ENCODE results near the gene CCDC179.

Gene CCDC179

GRCh38 chr11:22828373-22828772, 31.9 kb downstream of the CCDC179 start:
- DNase-seq, result no peak
- TF ChIP-seq CTCF (IDR thresholded peaks at IDR 0.05; ENCODE audit: low read depth, low read length), result no peak

GRCh38 chr11:22822203-22822602, 38.1 kb downstream of the CCDC179 start:
- no peaks in the 10 kb centered on the region for H3K27me3 ChIP-seq
- DNase-seq, result no peak
- no peaks in the 10 kb centered on the region for H3K9me3 ChIP-seq
- no peaks in the 10 kb centered on the region for H3K36me3 ChIP-seq
- TF ChIP-seq CTCF (IDR thresholded peaks at IDR 0.05; ENCODE audit: low read depth, low read length), result no peak
- H3K4me3 ChIP-seq (ENCODE audit: low read depth, low read length), result no peak overlapping the region
- no peaks in the 10 kb centered on the region for H3K4me1 ChIP-seq

More at GRCh38 chr11:22828373-22828772, 31.9 kb downstream of the CCDC179 start:
- Histone ChIP-seq H3K27me3 (no peaks in the 10 kb centered on the region), H3K9me3 (no peaks in the 10 kb centered on the region), H3K4me3 (ENCODE audit: low read depth, low read length) (peak overlapping the region; percentile 80), H3K36me3 (no peaks in the 10 kb centered on the region), H3K4me1 (no peaks in the 10 kb centered on the region)

GRCh38 chr11:22809893-22810292, 50.4 kb downstream of the CCDC179 start:
- no peak for TF ChIP-seq CTCF (IDR thresholded peaks at IDR 0.05; ENCODE audit: low read depth, low read length)
- H3K36me3 ChIP-seq, result no peaks in the 10 kb centered on the region

GRCh38 chr11:22808571-22809197, 51.6 kb downstream of the CCDC179 start:
- no peaks in the 10 kb centered on the region for H3K27me3 ChIP-seq
- H3K4me3 ChIP-seq (ENCODE audit: low read depth, low read length), result no peak overlapping the region
- H3K4me1 ChIP-seq, result no peaks in the 10 kb centered on the region
- no peaks in the 10 kb centered on the region for H3K36me3 ChIP-seq
- no peak for DNase-seq
- H3K9me3 ChIP-seq, result no peaks in the 10 kb centered on the region
- no peak for TF ChIP-seq CTCF (IDR thresholded peaks at IDR 0.05; ENCODE audit: low read depth, low read length)

More at GRCh38 chr11:22809893-22810292, 50.4 kb downstream of the CCDC179 start:
- no peak for DNase-seq
- no peaks in the 10 kb centered on the region for H3K9me3 ChIP-seq
- no peaks in the 10 kb centered on the region for H3K27me3 ChIP-seq
- no peaks in the 10 kb centered on the region for H3K4me1 ChIP-seq
- no peak overlapping the region for H3K4me3 ChIP-seq (ENCODE audit: low read depth, low read length)

- no peak for DNase-seq
- H3K4me3 ChIP-seq (ENCODE audit: low read depth, low read length), result no peak overlapping the region
Measured at GRCh38 chr11:22807855-22808570, 52.3 kb downstream of the CCDC179 start.

More at GRCh38 chr11:22807855-22808570, 52.3 kb downstream of the CCDC179 start:
- no peak for TF ChIP-seq CTCF (IDR thresholded peaks at IDR 0.05; ENCODE audit: low read depth, low read length)
- Histone ChIP-seq H3K36me3 (no peaks in the 10 kb centered on the region), H3K27me3 (no peaks in the 10 kb centered on the region), H3K4me1 (no peaks in the 10 kb centered on the region), H3K9me3 (no peaks in the 10 kb centered on the region)
